NCI-H524 (cell line): Measurements from ENCODE around the gene TUT4.

Experiments
- DNase-seq, 2 experiments: peaks; one replicate each; lab custom pipeline; 2025; lab: John Stamatoyannopoulos, UW

The TUT4 gene

GRCh38 chr1:52403566-52404115 lies 149.3 kb downstream of the TUT4 start:
- DNase-seq: peak in 1 of 2 experiments; percentile 55

DNA sequence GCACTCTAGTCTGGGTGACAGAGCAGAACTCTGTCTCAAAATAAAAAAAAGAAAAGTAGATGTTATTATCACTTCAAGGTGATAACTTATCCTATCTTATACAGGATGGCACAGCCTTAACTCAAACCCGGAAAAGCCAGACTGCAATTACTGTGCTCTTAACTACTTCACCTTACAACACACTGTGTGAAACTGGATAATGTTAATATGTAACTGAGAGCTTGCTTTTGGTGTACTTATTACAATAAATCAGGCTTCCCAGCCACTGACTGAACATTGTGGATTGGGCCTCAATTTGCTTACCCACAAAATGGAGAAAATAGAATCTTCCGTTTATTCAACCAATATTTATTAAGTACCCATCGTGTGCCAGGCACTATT lies 150.0 kb downstream of the TUT4 start:
- no peak for DNase-seq

DNA sequence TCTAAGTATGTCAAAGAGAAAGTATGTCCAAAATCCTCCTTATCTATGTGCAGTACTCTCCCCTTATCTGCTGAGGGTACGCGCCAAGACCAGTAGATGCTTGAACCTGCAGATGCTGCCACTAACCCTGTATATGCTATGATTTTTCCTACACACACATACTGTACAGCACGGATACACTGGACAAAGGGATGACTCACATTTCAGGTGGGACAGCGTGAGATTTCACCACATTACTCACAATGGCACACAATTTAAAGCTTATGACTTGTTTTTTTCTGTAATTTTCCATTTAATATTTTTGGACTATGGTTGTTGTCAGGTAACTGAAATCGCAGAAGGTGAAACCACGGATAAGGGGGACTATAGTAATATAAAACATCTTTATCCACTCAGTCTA lies 152.8 kb downstream of the TUT4 start:
- no peak for DNase-seq

DNA sequence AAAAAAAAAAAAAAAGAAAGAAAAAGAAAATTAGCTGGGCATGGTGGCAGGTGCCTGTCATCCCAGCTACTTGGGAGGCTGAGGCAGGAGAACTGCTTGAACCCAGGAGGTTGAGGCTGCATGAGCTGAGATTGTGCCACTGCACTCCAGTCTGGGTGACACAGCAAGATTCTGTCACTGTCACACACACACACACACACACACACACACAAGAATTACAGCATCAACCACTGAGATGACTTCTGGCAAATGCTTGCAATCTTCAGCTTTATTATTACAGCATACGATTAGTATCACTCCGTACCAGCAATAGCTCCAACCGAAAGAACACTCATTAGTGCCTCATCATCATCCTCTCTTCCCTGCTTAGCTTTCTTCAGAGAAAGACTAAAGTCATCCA lies 153.3 kb downstream of the TUT4 start:
- no peak for DNase-seq

GRCh38 chr1:52393174-52393573 lies 159.7 kb downstream of the TUT4 start:
- no peak for DNase-seq

DNA sequence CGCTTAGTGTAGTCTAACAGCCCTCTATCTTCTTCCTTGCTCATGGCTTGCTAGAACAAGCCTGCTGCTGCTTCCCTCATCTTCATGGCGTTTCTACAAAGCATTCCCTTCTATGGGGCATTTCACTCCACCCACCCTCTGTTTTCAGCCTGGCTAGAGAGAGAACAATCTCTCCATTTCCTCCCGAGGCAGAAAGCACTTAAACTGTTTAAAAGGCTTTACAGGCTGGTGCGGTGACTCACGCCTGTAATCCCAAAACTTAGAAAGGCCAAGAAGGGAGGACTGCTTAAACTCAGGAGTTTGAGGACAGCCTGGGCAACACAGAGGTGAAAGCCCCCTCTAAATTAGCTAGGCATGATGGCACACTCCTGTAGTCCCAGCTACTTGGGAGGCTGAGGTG lies 166.4 kb downstream of the TUT4 start:
- DNase-seq: no peak

DNA sequence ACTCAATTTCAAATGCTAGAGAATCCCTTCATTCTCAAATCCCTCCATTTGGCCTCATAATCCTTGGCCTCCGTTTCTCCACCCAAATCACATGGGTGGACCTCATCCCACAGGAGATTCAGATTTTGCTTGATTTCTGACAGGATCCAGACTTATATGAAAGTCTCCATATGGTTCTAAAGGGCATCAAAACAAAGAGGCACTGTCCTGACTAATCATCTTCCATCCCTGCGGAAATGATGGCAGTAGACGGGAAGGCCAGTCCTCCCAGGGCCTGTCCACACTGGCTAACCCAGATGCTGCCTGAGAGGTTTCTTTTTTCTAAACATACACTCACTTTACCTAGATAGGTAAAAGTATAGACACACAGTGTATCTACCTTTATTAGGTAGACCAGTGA lies 167.5 kb downstream of the TUT4 start:
- DNase-seq: no peak
